WERI-Rb-1 (cell line): ENCODE results near the gene AFG1L.
"Not testable (repeated sequence)": the region's sequence is repeated elsewhere in the genome, so short reads cannot be mapped to it uniquely, and the experiment has no call there.

Experiments used
- DNase-seq: peaks from one replicate; pipeline ENCODE4 v3.0.0-alpha.2; 2020
- H3K27ac ChIP-seq: fragments of 250-450 bp; sonication (Bioruptor Pico); 2 replicates; pipeline ENCODE4 v1.5.1; 2020; ENCODE audit warnings: mild to moderate bottlenecking, moderate library complexity
- H3K27me3 ChIP-seq: fragments of 250-450 bp; sonication (Bioruptor Pico); 2 replicates; pipeline ENCODE4 v1.5.1; 2021; ENCODE audit warnings: mild to moderate bottlenecking, low read depth, moderate library complexity; ENCODE audit not compliant: insufficient read depth, severe bottlenecking
- H3K36me3 ChIP-seq: fragments of 250-450 bp; sonication (Bioruptor Pico); 2 replicates; pipeline ENCODE4 v1.5.1; 2020; ENCODE audit warnings: mild to moderate bottlenecking, moderate library complexity
- H3K4me3 ChIP-seq: 2 replicates; pipeline ENCODE4 v1.5.1; 2011; ENCODE audit warnings: low read depth, mild to moderate bottlenecking, control low read depth, low read length
- H3K9me3 ChIP-seq: fragments of 250-450 bp; sonication (Bioruptor Pico); 2 replicates; pipeline ENCODE4 v1.5.1; 2021; ENCODE audit warnings: mild to moderate bottlenecking, moderate library complexity; ENCODE audit not compliant: severe bottlenecking
- CTCF ChIP-seq: IDR thresholded peaks from 2 replicates; pipeline ENCODE4 v1.5.1; 2011; ENCODE audit warnings: low read depth, mild to moderate bottlenecking, control low read depth, inconsistent platforms, low read length

The AFG1L gene

GRCh38 chr6:108309844-108310243 is 15.0 kb downstream of the AFG1L start:
- DNase-seq, result no peak
- Histone ChIP-seq H3K27me3 (no peaks in the 10 kb centered on the region), H3K36me3 (no peaks in the 10 kb centered on the region), H3K4me3 (no peak overlapping the region), H3K27ac (no peak overlapping the region), H3K9me3 (no peaks in the 10 kb centered on the region)
- no peak for TF ChIP-seq CTCF

- Histone ChIP-seq H3K9me3 (no peaks in the 10 kb centered on the region), H3K36me3 (no peaks in the 10 kb centered on the region), H3K27ac (no peak overlapping the region), H3K27me3 (no peaks in the 10 kb centered on the region), H3K4me3 (no peak overlapping the region)
- no peak for TF ChIP-seq CTCF
- DNase-seq, result no peak
Observed at GRCh38 chr6:108312605-108313004, 17.8 kb downstream of the AFG1L start.

GRCh38 chr6:108321253-108321747 is 26.4 kb downstream of the AFG1L start:
- no peak overlapping the region for H3K4me3 ChIP-seq
- TF ChIP-seq CTCF, result no peak
- H3K36me3 ChIP-seq, result no peaks in the 10 kb centered on the region
- no peaks in the 10 kb centered on the region for H3K9me3 ChIP-seq
- no peak for DNase-seq
- H3K27me3 ChIP-seq, result no peaks in the 10 kb centered on the region
- H3K27ac ChIP-seq, result no peak overlapping the region

GRCh38 chr6:108322728-108323127 is 27.9 kb downstream of the AFG1L start:
- no peaks in the 10 kb centered on the region for H3K9me3 ChIP-seq
- no peak overlapping the region for H3K27ac ChIP-seq
- TF ChIP-seq CTCF, result no peak
- H3K27me3 ChIP-seq, result no peaks in the 10 kb centered on the region
- DNase-seq, result no peak
- no peak overlapping the region for H3K4me3 ChIP-seq
- no peaks in the 10 kb centered on the region for H3K36me3 ChIP-seq

GRCh38 chr6:108323710-108324466 is 29.0 kb downstream of the AFG1L start:
- H3K36me3 ChIP-seq, result no peaks in the 10 kb centered on the region
- no peak for TF ChIP-seq CTCF
- no peak overlapping the region for H3K4me3 ChIP-seq
- H3K9me3 ChIP-seq, result no peaks in the 10 kb centered on the region
- H3K27me3 ChIP-seq, result no peaks in the 10 kb centered on the region
- no peak overlapping the region for H3K27ac ChIP-seq
- DNase-seq, result no peak

GRCh38 chr6:108330221-108330785 is 35.4 kb downstream of the AFG1L start:
- DNase-seq, H3K27ac ChIP-seq, H3K9me3 ChIP-seq, H3K36me3 ChIP-seq, H3K27me3 ChIP-seq, H3K4me3 ChIP-seq: not testable (repeated sequence)
